SK-N-SH treated with all-trans-retinoic acid at 6 μM for 48 hours (cell line): ENCODE data around the gene ENPP3.

Experiments
- ARNTL ChIP-seq: fragments of 450-650 bp; formaldehyde crosslinking; IDR thresholded peaks from 2 replicates; pipeline ENCODE4 v1.5.0; 2020; ENCODE audit warnings: low read depth, mild to moderate bottlenecking, moderate library complexity, borderline replicate concordance
- PATZ1 ChIP-seq: fragments of 250-450 bp; sonication (Bioruptor Pico); IDR thresholded peaks from 2 replicates; pipeline ENCODE4 v1.8.0; 2020; ENCODE audit warnings: mild to moderate bottlenecking, moderate library complexity, borderline replicate concordance

- TF ChIP-seq ARNTL (CRISPR knock-in tag) = no peak
- TF ChIP-seq PATZ1 (CRISPR knock-in tag) = no peak
These were observed 18.8 kb downstream of the ENPP3 start for GRCh38 chr6:131655951-131656350.
